H1 (cell line): ENCODE results near the gene TMEM266. TPM values are rescaled to one million over a fixed set of nuclear protein-coding genes. Genes with fewer than 3 reads are reported as not detected.

Experiments
- CBX8 ChIP-seq: fragments of 300-800, 300-1000 bp; sonication (generic); IDR thresholded peaks from 2 replicates; pipeline ENCODE4 v1.7.1; 2016; ENCODE audit warnings: low read depth, low read length, borderline replicate concordance
- polyA plus RNA-seq, 7 experiments: library from polyadenylated mRNA; depleted of rRNA in 3 of 7; stranded (reverse) in 5 of 7; unstranded in 2 of 7; fragments of >200 nt in 5 of 7; fragments of 200-250 nt in 2 of 7; gene quantifications; 1 replicate in 5 of 7; 2 replicates in 1 of 7; 4 replicates in 1 of 7; pipeline versions ENCODE4 v1.2.1 to v1.2.3, GENCODE V29; 2011 to 2013; ENCODE audit warnings: missing spikeins in 2 of 7, mixed read lengths in 2 of 7
- total RNA-seq: library from RNA; stranded (reverse); fragmentation: NEBNext Ultra II Directional; extraction: Animal tissue kit (Norgen Biotek cat#: 25700); gene quantifications from 2 replicates; pipeline ENCODE4 v1.2.1, GENCODE V29; 2021

Gene TMEM266
- total and polyA plus RNA-seq, 2 of the 8 experiments (the other 6 are each of a cell fraction or from before 2014, with no cell fraction given) = 2.6 TPM

- no peak for TF ChIP-seq CBX8
These were observed 194.1 kb downstream of the TMEM266 start (continued) for GRCh38 chr15:76253691-76254473.

Other genes with a start within 250 kb of the TMEM266 start
- gene UBE2Q2, start 216.5 kb upstream of the TMEM266 start, total RNA-seq = 22.4 and 22.7 TPM in 2 replicates
- 6.5 and 10.1 TPM in 2 replicates for gene UBE2Q2, start 216.5 kb upstream of the TMEM266 start, polyA plus RNA-seq (2011; rRNA removed)
- gene FBXO22, start 156.1 kb upstream of the TMEM266 start, total RNA-seq = 66.8 and 67.3 TPM in 2 replicates
- gene FBXO22, start 156.1 kb upstream of the TMEM266 start, polyA plus RNA-seq (2011; rRNA removed) = 33.2 and 39.9 TPM in 2 replicates
- gene NRG4, start 47.6 kb upstream of the TMEM266 start, total RNA-seq = not detected in 2 replicates
- 0.02 and 0.24 TPM in 2 replicates for gene NRG4, start 47.6 kb upstream of the TMEM266 start, polyA plus RNA-seq (2011; rRNA removed)